Measurements from ENCODE around the gene SNAI3. TPM values are rescaled to one million over a fixed set of nuclear protein-coding genes. Genes with fewer than 3 reads are reported as not detected.

The SNAI3 gene
- total RNA-seq, 1 donor from 2014 or later: 0.29 TPM

GRCh38 chr16:88720396-88720970, 34.2 kb upstream of the SNAI3 start:
- Mint-ChIP-seq H3K4me1 (no peaks in the 10 kb centered on the region), H3K27ac (no peak overlapping the region)

GRCh38 chr16:88719933-88720296, 33.6 kb upstream of the SNAI3 start:
- no peaks in the 10 kb centered on the region for H3K27me3 Mint-ChIP-seq (ENCODE audit: low read depth)
- no peaks in the 10 kb centered on the region for H3K9me3 Mint-ChIP-seq
- no peak overlapping the region for H3K27ac Mint-ChIP-seq
- DNase-seq (ENCODE audit: low spot score in 2 of 2, unreplicated experiment in 2 of 2): no peak
- TF ChIP-seq CTCF (IDR thresholded peaks at IDR 0.05; ENCODE audit: unreplicated experiment): no peak
- peaks cover 21% of the 10 kb centered on the region for H3K36me3 Mint-ChIP-seq
- H3K4me3 Mint-ChIP-seq: no peak overlapping the region
- no peaks in the 10 kb centered on the region for H3K4me1 Mint-ChIP-seq

More at GRCh38 chr16:88720396-88720970, 34.2 kb upstream of the SNAI3 start:
- H3K36me3 Mint-ChIP-seq: peaks cover 21% of the 10 kb centered on the region
- no peak for TF ChIP-seq CTCF (IDR thresholded peaks at IDR 0.05; ENCODE audit: unreplicated experiment)
- no peak overlapping the region for H3K4me3 Mint-ChIP-seq
- H3K27me3 Mint-ChIP-seq (ENCODE audit: low read depth): no peaks in the 10 kb centered on the region
- DNase-seq (ENCODE audit: low spot score in 2 of 2, unreplicated experiment in 2 of 2): no peak
- H3K9me3 Mint-ChIP-seq: no peaks in the 10 kb centered on the region

GRCh38 chr16:88719267-88719932, 33.1 kb upstream of the SNAI3 start:
- H3K4me1 Mint-ChIP-seq: no peaks in the 10 kb centered on the region
- no peak overlapping the region for H3K27ac Mint-ChIP-seq
- no peak for DNase-seq (ENCODE audit: low spot score in 2 of 2, unreplicated experiment in 2 of 2)
- H3K27me3 Mint-ChIP-seq (ENCODE audit: low read depth): no peaks in the 10 kb centered on the region
- TF ChIP-seq CTCF (IDR thresholded peaks at IDR 0.05; ENCODE audit: unreplicated experiment): no peak
- peaks cover 21% of the 10 kb centered on the region for H3K36me3 Mint-ChIP-seq
- no peaks in the 10 kb centered on the region for H3K9me3 Mint-ChIP-seq
- H3K4me3 Mint-ChIP-seq: no peak overlapping the region

GRCh38 chr16:88718178-88718577, 31.9 kb upstream of the SNAI3 start:
- DNase-seq (ENCODE audit: low spot score in 2 of 2, unreplicated experiment in 2 of 2): no peak
- no peak overlapping the region for H3K27ac Mint-ChIP-seq
- H3K36me3 Mint-ChIP-seq: peaks cover 21% of the 10 kb centered on the region
- no peak overlapping the region for H3K4me3 Mint-ChIP-seq
- H3K9me3 Mint-ChIP-seq: no peaks in the 10 kb centered on the region
- no peaks in the 10 kb centered on the region for H3K4me1 Mint-ChIP-seq
- TF ChIP-seq CTCF (IDR thresholded peaks at IDR 0.05; ENCODE audit: unreplicated experiment): no peak
- H3K27me3 Mint-ChIP-seq (ENCODE audit: low read depth): no peaks in the 10 kb centered on the region

DNA sequence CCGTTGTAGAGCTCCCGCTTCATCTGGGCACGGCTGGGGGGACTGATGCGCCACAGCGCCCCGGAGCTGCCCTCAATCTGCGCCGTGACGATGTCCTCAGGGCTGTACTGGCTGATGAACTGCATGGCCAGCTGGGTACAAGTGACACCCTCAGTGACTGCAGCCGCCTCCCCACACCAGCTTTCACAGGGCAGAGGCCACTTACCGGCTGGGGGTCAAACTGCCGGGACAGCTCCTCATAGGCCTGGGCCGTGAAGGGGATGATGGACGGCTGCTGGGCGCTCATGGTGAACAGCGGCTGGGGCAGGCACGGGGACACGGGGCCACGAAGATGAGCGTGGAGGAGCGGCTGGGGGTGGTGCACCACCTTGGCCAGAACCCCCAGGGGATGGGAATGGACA, 30.3 kb upstream of the SNAI3 start:
- H3K4me3 Mint-ChIP-seq: no peak overlapping the region
- H3K9me3 Mint-ChIP-seq: no peaks in the 10 kb centered on the region
- no peaks in the 10 kb centered on the region for H3K27me3 Mint-ChIP-seq (ENCODE audit: low read depth)
- no peak for DNase-seq (ENCODE audit: low spot score in 2 of 2, unreplicated experiment in 2 of 2)
- TF ChIP-seq CTCF (IDR thresholded peaks at IDR 0.05; ENCODE audit: unreplicated experiment): no peak
- no peak overlapping the region for H3K27ac Mint-ChIP-seq
- peaks cover 21% of the 10 kb centered on the region for H3K36me3 Mint-ChIP-seq
- no peaks in the 10 kb centered on the region for H3K4me1 Mint-ChIP-seq

All from mesothelial cell of epicardium (in vitro differentiated cells).